Measurements from ENCODE around the gene C4BPB. TPM values are rescaled to one million over a fixed set of nuclear protein-coding genes. Genes with fewer than 3 reads are reported as not detected.

Gene C4BPB
- total RNA-seq, 1 donor from 2014 or later, result not detected

DNA sequence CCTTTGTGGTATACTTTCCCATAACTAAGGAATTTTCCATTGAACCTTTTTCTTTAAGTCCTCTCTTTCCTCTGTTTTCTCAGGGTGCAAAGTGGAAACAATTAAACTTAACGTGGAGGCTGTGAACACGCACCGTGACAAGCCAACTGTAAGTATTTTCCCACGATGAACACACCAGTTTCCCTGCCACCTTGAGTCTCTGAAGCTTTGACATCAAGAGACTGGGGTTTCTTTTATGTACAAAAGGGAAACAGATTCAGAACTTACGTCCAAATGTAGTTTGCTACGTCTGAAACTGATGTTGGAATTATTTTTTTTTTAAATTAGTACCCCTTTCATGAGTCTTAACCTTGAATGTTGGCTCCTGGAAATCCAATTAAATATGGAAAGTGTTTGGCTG lies 17.2 kb upstream of the C4BPB start:
- no peak overlapping the region for H3K27ac ChIP-seq
- TF ChIP-seq POLR2AphosphoS5 (IDR thresholded peaks at IDR 0.05; ENCODE audit: insufficient read depth in 1 of 2, low read depth in 1 of 2) (no peak), POLR2A (IDR thresholded peaks at IDR 0.05) (no peak)
- TF ChIP-seq, protein P1, sequence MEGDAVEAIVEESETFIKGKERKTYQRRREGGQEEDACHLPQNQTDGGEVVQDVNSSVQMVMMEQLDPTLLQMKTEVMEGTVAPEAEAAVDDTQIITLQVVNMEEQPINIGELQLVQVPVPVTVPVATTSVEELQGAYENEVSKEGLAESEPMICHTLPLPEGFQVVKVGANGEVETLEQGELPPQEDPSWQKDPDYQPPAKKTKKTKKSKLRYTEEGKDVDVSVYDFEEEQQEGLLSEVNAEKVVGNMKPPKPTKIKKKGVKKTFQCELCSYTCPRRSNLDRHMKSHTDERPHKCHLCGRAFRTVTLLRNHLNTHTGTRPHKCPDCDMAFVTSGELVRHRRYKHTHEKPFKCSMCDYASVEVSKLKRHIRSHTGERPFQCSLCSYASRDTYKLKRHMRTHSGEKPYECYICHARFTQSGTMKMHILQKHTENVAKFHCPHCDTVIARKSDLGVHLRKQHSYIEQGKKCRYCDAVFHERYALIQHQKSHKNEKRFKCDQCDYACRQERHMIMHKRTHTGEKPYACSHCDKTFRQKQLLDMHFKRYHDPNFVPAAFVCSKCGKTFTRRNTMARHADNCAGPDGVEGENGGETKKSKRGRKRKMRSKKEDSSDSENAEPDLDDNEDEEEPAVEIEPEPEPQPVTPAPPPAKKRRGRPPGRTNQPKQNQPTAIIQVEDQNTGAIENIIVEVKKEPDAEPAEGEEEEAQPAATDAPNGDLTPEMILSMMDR (IDR thresholded peaks at IDR 0.05), result no peak
- DNase-seq (ENCODE audit: extremely low spot score in 2 of 2), result no peak
- intact Hi-C loops (cut with DNase I), result no loop called here
- no peaks in the 10 kb centered on the region for H3K9me3 ChIP-seq
- peaks cover 9% of the 10 kb centered on the region for H3K4me1 ChIP-seq
- H3K36me3 ChIP-seq, result peaks cover 0 to 37% of the 10 kb centered on the region in 2 donors
- H3K4me3 ChIP-seq, result no peak overlapping the region
- H3K27me3 ChIP-seq, result no peaks in the 10 kb centered on the region

DNA sequence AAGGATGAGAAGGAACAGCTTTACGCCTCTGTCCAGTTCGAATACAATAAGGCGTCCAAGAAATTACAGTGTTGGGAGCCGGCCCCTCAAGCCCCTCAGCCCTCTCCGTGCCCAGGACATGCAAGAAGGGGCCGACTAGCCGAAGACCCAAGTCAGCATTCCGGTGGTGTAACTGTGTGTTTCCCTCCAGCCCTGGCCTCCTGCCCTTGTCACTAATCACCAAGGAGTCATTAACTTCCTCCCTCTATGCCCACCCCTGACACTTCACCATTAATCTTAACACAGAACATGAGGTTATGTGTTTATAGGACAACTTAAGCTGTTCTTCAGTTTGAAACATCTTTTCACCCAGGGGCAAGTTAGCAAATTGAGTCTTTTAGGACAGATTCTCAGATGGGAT lies 16.4 kb upstream of the C4BPB start:
- no peak for DNase-seq (ENCODE audit: extremely low spot score in 2 of 2)
- H3K4me3 ChIP-seq, result no peak overlapping the region
- peaks cover 9% of the 10 kb centered on the region for H3K4me1 ChIP-seq
- intact Hi-C loops (cut with DNase I), result no loop called here
- TF ChIP-seq POLR2A (IDR thresholded peaks at IDR 0.05) (no peak), POLR2AphosphoS5 (IDR thresholded peaks at IDR 0.05; ENCODE audit: insufficient read depth in 1 of 2, low read depth in 1 of 2) (no peak)
- TF ChIP-seq, protein P1 (IDR thresholded peaks at IDR 0.05), result no peak
- no peaks in the 10 kb centered on the region for H3K9me3 ChIP-seq
- H3K27ac ChIP-seq, result no peak overlapping the region
- no peaks in the 10 kb centered on the region for H3K27me3 ChIP-seq
- peaks cover 0 to 36% of the 10 kb centered on the region in 2 donors for H3K36me3 ChIP-seq

DNA sequence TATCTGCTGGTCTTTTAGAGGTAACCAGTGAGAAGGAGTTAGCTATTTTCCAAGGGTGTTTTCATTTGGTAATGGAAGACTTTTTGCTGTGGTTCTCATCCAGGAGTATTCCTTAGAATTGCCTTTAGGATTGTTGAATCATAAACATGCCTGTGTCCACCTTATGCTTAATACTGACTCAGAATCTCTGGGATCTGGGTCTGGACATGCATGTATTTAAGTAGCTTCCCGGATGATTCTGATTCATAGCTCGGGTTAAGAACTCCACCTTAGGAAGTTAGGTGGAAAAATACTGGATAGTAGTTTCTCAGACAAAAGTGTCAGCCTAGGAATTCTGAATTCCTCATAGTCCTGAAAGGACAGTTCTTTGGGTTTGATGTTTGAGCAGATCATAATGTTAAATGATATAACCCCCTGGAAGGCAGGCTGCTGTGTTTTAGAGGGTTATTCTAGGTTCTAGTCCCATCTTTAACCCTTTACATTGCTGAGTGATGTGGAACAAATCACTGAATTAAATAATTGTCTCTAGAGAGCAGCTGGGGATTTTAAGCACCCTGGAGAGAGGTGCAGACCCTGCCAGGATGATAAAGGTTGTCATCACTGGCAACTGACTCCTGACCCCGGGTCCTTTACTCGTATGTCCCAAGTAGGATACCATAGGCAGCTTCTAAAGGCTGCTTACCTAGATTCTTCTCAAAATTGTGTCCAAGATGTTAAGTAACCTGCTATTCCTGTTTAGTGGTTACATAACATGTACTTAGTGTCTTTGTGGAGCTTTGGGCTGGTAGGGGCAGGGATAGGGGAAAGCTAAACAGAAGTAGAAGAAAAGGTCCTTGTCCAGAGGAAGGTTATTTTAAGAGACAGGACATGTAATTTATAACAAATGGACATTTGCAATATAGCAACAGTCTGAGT lies 14.5 kb upstream of the C4BPB start:
- no peak for DNase-seq (ENCODE audit: extremely low spot score in 2 of 2)
- no peaks in the 10 kb centered on the region for H3K27me3 ChIP-seq
- no peak overlapping the region for H3K4me3 ChIP-seq
- H3K9me3 ChIP-seq, result no peaks in the 10 kb centered on the region
- no peak for TF ChIP-seq POLR2AphosphoS5 (IDR thresholded peaks at IDR 0.05; ENCODE audit: insufficient read depth in 1 of 2, low read depth in 1 of 2)
- no peak for TF ChIP-seq POLR2A (IDR thresholded peaks at IDR 0.05)
- TF ChIP-seq, protein P1 (IDR thresholded peaks at IDR 0.05), result no peak
- peaks cover 0 to 17% of the 10 kb centered on the region in 2 donors for H3K36me3 ChIP-seq
- H3K27ac ChIP-seq, result peak overlapping the region; percentile 60
- intact Hi-C loops (cut with DNase I), result no loop called here
- H3K4me1 ChIP-seq, result peaks cover 9% of the 10 kb centered on the region

DNA sequence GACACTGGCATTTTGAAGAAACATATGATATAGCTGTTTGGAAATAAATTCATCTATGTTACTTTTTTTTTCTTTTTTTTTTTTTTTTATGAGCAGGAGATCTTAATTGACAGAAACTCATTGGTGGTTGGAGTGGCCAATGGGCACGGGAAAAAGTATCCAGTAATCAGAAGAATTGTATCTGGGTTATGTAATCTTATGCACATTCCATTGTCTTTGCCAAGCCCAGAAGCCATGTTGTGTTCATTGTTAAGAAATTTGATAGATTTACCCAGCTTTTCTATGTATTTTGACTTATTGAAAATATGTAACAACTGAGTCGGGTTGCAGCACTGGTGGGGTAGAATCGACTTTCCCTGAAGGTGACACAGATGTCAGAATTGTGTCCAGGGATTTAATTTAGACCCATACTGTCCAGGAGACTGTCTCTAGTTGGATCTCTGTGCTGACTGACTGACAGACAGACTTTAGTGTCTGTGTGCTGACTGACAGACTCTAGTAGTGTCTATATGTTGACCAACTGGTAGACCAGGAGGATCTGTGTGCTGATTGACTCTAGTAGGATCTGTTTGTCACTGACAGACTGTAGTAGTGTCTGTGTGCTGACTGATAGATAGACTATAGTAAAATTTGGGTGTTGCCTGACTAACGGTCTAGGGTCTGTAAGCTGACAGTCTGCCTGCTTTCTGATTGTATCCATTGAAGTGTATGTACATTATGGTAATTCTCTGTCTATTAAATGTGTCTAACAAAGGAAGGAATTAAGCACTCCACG lies 12.3 kb upstream of the C4BPB start:
- H3K4me3 ChIP-seq, result no peak overlapping the region
- no peaks in the 10 kb centered on the region for H3K9me3 ChIP-seq
- no peaks in the 10 kb centered on the region for H3K27me3 ChIP-seq
- H3K4me1 ChIP-seq, result peaks cover 9% of the 10 kb centered on the region
- peaks cover 0 to 8% of the 10 kb centered on the region in 2 donors for H3K36me3 ChIP-seq
- intact Hi-C loops (cut with DNase I), result no loop called here
- no peak overlapping the region for H3K27ac ChIP-seq
- TF ChIP-seq POLR2A (IDR thresholded peaks at IDR 0.05) (no peak), POLR2AphosphoS5 (IDR thresholded peaks at IDR 0.05; ENCODE audit: insufficient read depth in 1 of 2, low read depth in 1 of 2) (no peak)
- TF ChIP-seq, protein P1 (IDR thresholded peaks at IDR 0.05), result no peak
- no peak for DNase-seq (ENCODE audit: extremely low spot score in 2 of 2)
